WERI-Rb-1 (cell line): ENCODE measurements around the gene LRRC61.

ENCODE experiments used
- DNase-seq: peaks from one replicate; pipeline ENCODE4 v3.0.0-alpha.2; 2020
- H3K27ac ChIP-seq: fragments of 250-450 bp; sonication (Bioruptor Pico); 2 replicates; pipeline ENCODE4 v1.5.1; 2020; ENCODE audit warnings: mild to moderate bottlenecking, moderate library complexity
- H3K27me3 ChIP-seq: fragments of 250-450 bp; sonication (Bioruptor Pico); 2 replicates; pipeline ENCODE4 v1.5.1; 2021; ENCODE audit warnings: mild to moderate bottlenecking, low read depth, moderate library complexity; ENCODE audit not compliant: insufficient read depth, severe bottlenecking
- H3K36me3 ChIP-seq: fragments of 250-450 bp; sonication (Bioruptor Pico); 2 replicates; pipeline ENCODE4 v1.5.1; 2020; ENCODE audit warnings: mild to moderate bottlenecking, moderate library complexity
- H3K4me3 ChIP-seq: 2 replicates; pipeline ENCODE4 v1.5.1; 2011; ENCODE audit warnings: low read depth, mild to moderate bottlenecking, control low read depth, low read length
- H3K9me3 ChIP-seq: fragments of 250-450 bp; sonication (Bioruptor Pico); 2 replicates; pipeline ENCODE4 v1.5.1; 2021; ENCODE audit warnings: mild to moderate bottlenecking, moderate library complexity; ENCODE audit not compliant: severe bottlenecking
- TF ChIP-seq, protein P1 (sequence below): IDR thresholded peaks from 2 replicates; pipeline ENCODE4 v1.5.1; 2011; ENCODE audit warnings: low read depth, mild to moderate bottlenecking, control low read depth, inconsistent platforms, low read length

Gene LRRC61

GRCh38 chr7:150327308-150327707 lies 4.2 kb downstream of the LRRC61 start:
- Histone ChIP-seq H3K4me3 (no peak overlapping the region), H3K27me3 (no peaks in the 10 kb centered on the region), H3K36me3 (peaks cover 76% of the 10 kb centered on the region), H3K9me3 (no peaks in the 10 kb centered on the region), H3K27ac (no peak overlapping the region)
- no peak for DNase-seq
- TF ChIP-seq, protein P1, sequence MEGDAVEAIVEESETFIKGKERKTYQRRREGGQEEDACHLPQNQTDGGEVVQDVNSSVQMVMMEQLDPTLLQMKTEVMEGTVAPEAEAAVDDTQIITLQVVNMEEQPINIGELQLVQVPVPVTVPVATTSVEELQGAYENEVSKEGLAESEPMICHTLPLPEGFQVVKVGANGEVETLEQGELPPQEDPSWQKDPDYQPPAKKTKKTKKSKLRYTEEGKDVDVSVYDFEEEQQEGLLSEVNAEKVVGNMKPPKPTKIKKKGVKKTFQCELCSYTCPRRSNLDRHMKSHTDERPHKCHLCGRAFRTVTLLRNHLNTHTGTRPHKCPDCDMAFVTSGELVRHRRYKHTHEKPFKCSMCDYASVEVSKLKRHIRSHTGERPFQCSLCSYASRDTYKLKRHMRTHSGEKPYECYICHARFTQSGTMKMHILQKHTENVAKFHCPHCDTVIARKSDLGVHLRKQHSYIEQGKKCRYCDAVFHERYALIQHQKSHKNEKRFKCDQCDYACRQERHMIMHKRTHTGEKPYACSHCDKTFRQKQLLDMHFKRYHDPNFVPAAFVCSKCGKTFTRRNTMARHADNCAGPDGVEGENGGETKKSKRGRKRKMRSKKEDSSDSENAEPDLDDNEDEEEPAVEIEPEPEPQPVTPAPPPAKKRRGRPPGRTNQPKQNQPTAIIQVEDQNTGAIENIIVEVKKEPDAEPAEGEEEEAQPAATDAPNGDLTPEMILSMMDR, result no peak

DNA sequence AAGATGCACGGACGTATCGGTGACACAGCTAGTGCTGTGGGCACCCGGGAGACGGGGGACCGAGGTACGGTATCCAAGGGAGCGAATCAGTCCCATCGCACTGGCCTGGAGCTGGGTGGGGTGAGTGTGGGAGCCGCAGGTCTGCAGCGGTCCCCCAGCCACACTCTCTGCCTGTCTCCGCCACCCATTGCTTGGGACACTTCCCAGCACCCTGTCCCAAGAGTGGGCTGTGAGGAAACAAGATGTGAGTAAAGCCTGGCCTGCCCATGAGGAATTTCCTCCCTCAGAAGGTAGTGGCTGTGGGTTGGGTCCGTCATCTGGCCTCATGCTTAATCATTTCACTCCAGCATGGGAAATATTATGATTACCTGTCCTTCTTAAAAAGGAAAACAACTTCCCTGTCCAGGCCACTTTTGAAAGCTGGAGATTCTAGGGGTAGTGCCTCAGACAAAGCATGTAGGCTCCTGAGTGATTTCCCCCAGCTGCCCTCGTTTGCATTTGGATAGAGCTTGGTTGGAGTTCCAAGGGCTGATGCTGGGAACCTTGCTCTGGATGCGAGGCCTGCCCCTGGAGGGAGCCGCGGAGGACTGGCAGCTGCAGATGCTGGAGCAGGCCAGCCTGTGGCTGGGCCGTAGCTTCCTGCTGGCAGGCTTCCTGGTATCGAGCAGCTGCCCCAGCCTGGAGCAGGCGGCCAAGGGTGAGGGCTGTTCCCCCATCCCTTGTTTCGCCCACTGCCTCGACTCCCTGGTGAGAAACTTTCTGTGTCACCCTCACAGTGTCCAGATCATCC lies 6.4 kb downstream of the LRRC61 start:
- TF ChIP-seq, protein P1, result no peak
- H3K27ac ChIP-seq, result no peak overlapping the region
- H3K27me3 ChIP-seq, result no peaks in the 10 kb centered on the region
- no peak for DNase-seq
- no peak overlapping the region for H3K4me3 ChIP-seq
- no peaks in the 10 kb centered on the region for H3K9me3 ChIP-seq
- peaks cover 74% of the 10 kb centered on the region for H3K36me3 ChIP-seq

DNA sequence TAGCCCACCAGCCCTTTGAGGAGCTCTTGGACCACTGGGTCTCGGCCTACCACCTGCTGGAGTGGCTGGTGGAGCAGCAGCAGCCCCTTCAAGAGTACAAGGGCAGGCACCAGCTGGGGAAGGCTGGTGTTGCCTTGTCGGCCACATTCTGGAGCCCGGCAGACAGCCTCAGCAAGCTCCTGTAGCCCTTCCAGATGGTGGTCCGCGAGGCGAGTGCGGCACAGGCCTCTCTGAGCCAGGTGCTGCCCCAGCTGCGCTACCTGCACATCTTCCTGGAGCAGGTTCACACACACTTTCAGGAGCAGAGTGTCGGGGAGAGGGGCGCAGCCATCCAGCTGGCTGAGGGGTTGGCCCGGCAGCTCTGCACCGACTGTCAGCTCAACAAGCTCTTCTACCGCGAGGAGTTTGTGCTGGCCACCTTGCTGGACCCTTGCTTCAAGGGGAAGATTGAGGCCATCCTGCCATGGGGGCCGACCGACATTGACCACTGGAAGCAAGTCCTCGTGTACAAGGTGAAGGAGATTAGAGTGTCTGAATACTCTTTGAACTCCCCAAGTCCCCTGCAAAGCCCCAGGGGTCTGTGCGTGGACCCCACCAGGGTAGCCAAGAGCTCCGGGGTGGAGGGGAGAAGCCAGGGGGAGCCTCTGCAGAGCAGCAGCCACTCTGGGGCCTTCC lies 7.2 kb downstream of the LRRC61 start:
- H3K27me3 ChIP-seq, result no peaks in the 10 kb centered on the region

DNA sequence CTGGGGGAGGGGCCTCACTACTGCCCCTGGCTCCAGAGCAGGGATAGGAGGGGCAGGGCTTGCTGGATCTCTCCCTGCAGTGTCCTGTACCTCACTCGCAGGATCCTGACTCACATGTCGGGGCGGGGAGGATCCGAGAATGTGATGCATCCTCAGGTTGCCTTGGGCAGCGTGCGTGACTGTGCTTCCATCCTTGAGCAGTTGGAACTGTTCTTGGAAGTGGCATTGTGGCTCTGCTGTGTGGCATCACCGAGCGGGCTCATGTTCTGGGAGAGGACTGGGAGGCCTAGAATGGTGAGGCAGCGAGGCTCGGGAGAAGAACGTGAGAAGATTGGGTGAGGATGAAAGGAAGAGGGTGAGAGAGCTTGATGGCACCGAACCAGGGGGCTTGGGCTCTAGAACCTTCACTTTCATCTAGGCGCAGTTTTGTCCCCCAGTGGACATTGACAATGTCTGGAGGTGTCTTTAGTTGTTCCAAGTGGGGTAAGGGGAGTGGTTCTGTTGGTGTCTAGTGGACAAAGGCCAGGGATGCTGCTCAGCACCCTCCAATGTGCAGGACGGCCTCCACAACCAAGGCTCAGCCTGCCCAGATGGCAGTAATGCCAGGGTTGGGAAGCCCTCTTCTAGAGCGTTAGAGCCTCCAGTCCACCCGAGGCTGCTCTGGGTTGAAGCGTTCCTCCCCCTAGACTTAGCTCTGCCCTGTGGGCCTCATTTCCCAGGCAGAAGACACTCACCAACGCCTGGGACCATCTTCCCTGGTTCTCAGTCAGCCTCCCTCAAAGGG lies 9.9 kb downstream of the LRRC61 start:
- Histone ChIP-seq H3K27ac (no peak overlapping the region), H3K36me3 (peaks cover 55% of the 10 kb centered on the region), H3K4me3 (no peak overlapping the region), H3K9me3 (no peaks in the 10 kb centered on the region), H3K27me3 (no peaks in the 10 kb centered on the region)
- DNase-seq, result no peak
- TF ChIP-seq, protein P1, result no peak

More for the DNA sequence above, 7.2 kb downstream of the LRRC61 start:
- Histone ChIP-seq H3K27ac (no peak overlapping the region), H3K4me3 (no peak overlapping the region), H3K9me3 (no peaks in the 10 kb centered on the region), H3K36me3 (peaks cover 66% of the 10 kb centered on the region)
- TF ChIP-seq, protein P1, result no peak
- no peak for DNase-seq

- TF ChIP-seq, protein P1, result no peak
- Histone ChIP-seq H3K27ac (no peak overlapping the region), H3K36me3 (peaks cover 50% of the 10 kb centered on the region), H3K4me3 (no peak overlapping the region), H3K9me3 (no peaks in the 10 kb centered on the region), H3K27me3 (no peaks in the 10 kb centered on the region)
- no peak for DNase-seq
Observed at GRCh38 chr7:150333659-150334058, 10.5 kb downstream of the LRRC61 start.
